ENCODE results near the gene TJAP1. TPM values are rescaled to one million over a fixed set of nuclear protein-coding genes. Genes with fewer than 3 reads are reported as not detected.
"Not testable (repeated sequence)": the region's sequence is repeated elsewhere in the genome, so short reads cannot be mapped to it uniquely, and the experiment has no call there.

TJAP1 gene
- total RNA-seq, 1 donor from 2014 or later, result 41.0 TPM

DNA sequence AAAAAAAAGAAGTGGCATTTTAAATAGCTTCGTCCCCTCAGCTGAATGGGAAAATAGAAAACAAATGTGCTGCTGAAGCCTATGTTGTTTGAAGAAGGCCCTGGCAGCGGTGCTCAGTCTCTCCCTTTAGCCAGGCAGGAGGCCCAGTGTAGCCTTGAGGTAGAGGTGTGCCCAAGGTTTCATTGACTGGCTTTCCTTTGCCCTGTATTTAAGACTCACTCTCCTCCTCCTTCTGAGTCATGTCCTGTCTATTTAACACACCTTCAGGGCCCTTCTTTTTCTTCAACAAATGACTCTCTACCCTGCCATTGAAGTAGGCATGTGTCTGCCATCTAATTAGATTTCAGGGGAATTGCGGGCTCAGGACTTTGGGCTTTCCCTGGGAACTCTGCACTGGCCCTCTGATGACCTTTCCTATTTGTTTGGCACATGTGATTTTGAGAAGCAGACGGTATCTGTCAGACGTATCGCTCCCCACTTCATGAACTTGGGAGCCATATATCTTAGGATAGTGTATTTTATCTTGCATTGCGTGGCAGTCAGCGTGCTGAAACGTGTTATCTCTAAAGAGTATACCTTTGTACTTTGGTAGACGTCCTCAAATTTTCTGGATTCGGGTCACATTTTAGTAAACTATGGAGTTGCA, 4.3 kb downstream of the TJAP1 start:
- no peak for DNase-seq (ENCODE audit: low spot score)

DNA sequence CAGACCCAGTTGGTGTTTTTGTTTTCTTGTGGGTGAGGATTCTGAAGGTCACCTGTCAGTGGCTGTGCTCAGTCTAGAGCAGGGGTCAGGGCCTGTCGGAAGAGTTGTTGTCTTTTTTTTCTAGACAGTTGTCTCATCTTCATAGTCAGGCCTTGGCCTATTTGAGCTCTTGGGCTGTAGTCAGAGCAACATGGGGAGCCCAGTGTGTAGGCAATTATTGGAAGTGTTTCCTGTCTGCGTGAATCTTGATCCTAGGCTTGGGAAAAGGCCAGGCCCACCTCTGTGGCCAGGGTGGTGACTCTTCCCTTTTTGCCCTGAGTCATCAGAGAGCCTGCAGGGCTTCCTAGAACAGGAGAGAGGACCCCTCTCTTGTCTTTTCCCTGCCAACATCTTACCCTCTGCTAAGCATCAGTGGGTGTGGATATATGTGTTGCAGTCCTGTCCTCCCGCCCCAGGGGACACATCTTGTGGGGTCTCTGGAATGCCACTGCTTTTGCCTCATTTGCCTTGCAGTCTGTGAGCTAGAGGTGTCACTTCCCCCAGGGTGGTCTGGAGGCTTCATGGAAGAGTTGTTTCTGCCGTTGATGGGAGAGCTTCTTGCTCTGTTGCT, 11.4 kb downstream of the TJAP1 start:
- DNase-seq (ENCODE audit: low spot score), result no peak

- DNase-seq (ENCODE audit: low spot score), result no peak
Measured at GRCh38 chr6:43489277-43490072, 12.1 kb downstream of the TJAP1 start.

- DNase-seq (ENCODE audit: low spot score), result no peak
Measured at GRCh38 chr6:43490523-43490939, 13.2 kb downstream of the TJAP1 start.

DNA sequence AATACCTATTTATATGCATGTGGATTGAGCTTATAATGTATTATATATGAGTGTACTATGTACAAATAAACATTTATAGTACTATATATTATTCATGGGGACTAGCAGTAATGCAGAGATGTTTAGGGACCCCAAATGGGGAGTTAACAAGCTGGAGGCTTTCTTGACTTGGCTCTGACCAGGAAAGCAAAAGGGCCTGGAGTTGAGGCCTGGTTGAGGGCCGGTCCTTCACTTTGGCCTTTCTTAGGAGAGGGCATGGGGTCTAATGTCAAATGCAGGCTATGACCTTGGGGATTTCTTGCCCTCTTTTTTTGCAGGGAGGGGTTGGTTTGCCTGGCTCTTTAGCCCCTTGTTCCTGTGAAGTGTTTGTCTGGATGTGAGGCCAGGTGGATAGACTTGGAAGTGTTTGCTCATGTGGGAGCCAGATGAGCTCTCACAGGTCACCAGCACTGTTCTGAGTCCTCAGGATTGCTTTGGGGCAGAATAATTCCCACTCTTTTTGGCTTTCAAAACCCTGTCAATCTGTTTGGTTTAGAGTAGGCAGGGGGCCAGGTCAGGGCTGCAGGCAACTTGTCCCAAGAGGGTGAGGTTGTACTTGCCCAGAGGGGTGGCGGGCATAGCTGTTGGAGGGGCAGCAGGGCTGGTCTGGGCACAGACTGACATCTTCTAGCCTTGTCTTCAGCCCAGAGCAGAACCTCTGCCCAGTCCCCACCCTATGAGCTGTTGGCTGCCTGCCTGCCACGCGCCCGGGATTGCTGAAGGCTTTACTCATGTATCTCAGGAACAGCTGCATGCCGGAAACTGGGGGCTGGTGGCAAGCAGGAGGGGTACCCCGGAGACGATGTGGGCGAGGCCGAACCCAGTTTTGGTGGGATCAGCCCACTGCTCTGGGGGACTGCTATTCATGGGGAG, 14.6 kb downstream of the TJAP1 start:
- peak; percentile 78 for DNase-seq (ENCODE audit: low spot score)

GRCh38 chr6:43492673-43493072, 15.3 kb downstream of the TJAP1 start:
- no peak for DNase-seq (ENCODE audit: low spot score)

DNA sequence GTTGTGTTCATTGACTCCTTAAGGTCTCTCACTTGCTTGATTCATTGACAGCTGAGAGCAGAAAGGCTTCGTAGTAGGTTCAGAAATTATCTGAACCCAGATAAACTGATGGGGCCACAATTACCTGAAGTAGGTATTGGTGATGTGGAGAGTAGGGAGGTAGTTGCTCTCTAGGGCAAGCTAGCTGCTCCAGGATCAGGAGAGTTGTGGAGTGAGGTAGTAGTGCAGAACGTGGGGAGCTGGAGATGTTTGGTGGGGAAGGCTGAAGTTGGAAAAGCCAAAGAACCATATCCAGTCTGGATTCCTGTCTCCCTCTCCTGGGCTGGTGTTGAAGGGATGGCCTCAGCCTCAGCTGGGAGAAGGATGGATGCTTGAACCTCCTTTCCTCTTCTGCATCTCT, 15.9 kb downstream of the TJAP1 start:
- DNase-seq (ENCODE audit: low spot score), result no peak

GRCh38 chr6:43493833-43494232, 16.5 kb downstream of the TJAP1 start:
- no peak for DNase-seq (ENCODE audit: low spot score)

GRCh38 chr6:43494321-43494720, 17.0 kb downstream of the TJAP1 start:
- no peak for DNase-seq (ENCODE audit: low spot score)

DNA sequence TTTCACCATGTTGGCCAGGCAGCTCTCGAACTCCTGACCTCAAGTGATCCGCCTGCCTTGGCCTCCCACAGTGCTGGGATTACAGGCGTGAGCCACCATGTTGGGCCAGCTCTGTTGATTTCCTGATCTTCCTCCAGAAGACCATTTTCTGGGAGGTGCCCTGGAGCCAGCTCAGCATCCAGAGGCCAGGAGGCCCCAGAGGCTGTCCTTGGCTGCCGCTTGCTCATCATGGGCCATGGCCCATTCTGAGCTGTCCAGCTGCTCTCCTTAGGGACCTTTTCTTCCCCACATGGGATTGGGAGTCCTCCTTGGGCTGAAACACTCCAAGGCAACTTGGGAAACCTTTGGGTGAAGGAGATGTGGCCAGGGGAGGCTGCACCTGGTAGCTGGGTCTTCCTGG, 17.4 kb downstream of the TJAP1 start:
- no peak for DNase-seq (ENCODE audit: low spot score)

DNA sequence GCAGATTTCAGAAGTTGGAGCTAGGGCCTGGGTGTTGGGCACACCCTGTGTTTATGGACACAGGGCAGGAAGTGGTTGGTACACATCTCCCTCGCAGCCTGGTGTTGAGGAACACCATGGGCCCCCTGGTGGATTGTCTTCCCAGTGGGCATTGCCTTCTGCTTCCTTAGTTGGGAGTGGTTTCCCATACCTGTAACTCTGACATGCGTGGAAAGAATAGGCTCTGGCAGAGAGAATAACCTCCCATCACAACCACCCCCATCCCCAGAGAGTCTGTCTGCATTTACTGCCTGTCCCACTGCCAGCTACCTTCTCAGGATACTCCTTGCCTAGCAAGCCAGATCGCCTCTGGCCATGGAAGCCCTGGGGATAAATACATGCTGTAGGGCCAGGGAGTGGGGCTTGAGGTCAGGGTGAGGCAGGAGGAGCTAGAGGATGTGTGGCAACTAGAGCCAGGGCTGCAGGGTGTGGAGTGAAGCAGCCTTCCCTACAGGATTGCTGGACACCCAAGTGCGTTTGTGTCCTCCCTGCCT, 18.1 kb downstream of the TJAP1 start:
- DNase-seq (ENCODE audit: low spot score), result no peak

GRCh38 chr6:43496370-43497128, 19.2 kb downstream of the TJAP1 start:
- DNase-seq (ENCODE audit: low spot score), result no peak

GRCh38 chr6:43497129-43497396, 19.7 kb downstream of the TJAP1 start:
- no peak for DNase-seq (ENCODE audit: low spot score)

DNA sequence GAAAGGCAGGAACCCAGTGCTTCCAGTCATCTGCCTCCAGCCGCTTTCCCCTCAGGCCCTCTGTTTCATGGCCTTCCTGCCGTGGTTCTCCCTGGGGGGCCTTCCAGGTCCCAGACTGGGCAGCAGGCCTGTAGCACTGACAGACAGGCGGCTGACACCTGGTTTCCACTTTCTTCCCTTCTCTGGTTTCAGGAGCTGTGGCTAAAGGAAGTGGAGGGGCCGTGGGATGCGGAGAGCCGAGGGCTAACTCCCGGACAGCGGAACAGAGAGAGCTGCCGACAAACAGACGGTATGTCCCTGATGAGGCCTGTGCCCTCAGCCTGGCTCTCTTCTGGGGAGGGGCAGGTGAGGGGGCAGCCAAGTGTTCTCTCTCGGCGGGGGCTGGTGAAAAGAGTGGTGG, 20.3 kb downstream of the TJAP1 start:
- no peak for DNase-seq (ENCODE audit: low spot score)

- not testable (repeated sequence) for DNase-seq (ENCODE audit: low spot score)
Measured at GRCh38 chr6:43498291-43498690, 20.9 kb downstream of the TJAP1 start.

GRCh38 chr6:43499028-43499815, 21.9 kb downstream of the TJAP1 start:
- DNase-seq (ENCODE audit: low spot score), result no peak

GRCh38 chr6:43500921-43501320, 23.6 kb downstream of the TJAP1 start:
- no peak for DNase-seq (ENCODE audit: low spot score)

DNA sequence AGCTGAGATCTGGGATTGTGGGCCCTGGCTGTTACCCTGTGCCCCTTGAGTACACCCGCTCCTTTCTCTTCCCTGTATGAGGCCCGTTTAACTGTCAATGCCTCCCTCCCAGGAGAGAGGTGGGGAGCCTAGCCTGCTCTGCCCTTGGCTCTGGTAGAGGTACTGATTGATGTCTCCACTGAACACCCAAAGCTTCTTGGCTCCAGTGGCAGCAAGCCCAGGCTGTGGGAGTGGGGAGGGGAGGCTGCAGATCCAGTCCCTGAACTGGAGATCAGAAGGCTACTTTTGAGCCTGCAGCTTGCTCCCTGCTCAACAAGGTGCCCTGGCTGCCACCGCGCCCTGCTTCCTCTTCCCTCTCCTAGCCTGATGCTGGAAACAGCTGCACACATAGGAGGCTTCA, 25.3 kb downstream of the TJAP1 start:
- no peak for DNase-seq (ENCODE audit: low spot score)

GRCh38 chr6:43503443-43503842, 26.1 kb downstream of the TJAP1 start:
- DNase-seq (ENCODE audit: low spot score), result no peak

All from mucosa of gallbladder (tissue), 1 donor.